Neural progenitor cell (in vitro differentiated cells): Measurements from ENCODE around the gene DDX27. TPM values are rescaled to one million over a fixed set of nuclear protein-coding genes. Genes with fewer than 3 reads are reported as not detected.
A peak's percentile ranks its signal among the peaks of the same experiment; 100 is the strongest.

ENCODE experiments used
- DNase-seq: peaks from one replicate; pipeline ENCODE4 v3.0.0-alpha.2; 2016; ENCODE audit warnings: low spot score
- H2AFZ ChIP-seq: fragments of 200-600 bp; sonication (generic); replicated peaks from 2 replicates; pipeline ENCODE4 v1.6.1; 2016; ENCODE audit warnings: antibody characterized with exemption
- H3F3A ChIP-seq: fragments of 200-600 bp; sonication (generic); 2 replicates; pipeline ENCODE4 v1.6.1; 2016; ENCODE audit warnings: antibody characterized with exemption, low read depth
- H3K27ac ChIP-seq: fragments of 200-600 bp; sonication (generic); 2 replicates; pipeline ENCODE4 v1.5.1; 2016; ENCODE audit warnings: mild to moderate bottlenecking
- H3K27me3 ChIP-seq: fragments of 200-600 bp; sonication (generic); 2 replicates; pipeline ENCODE4 v1.6.1; 2016; ENCODE audit warnings: mild to moderate bottlenecking, moderate library complexity
- H3K36me3 ChIP-seq: fragments of 200-600 bp; sonication (generic); 2 replicates; pipeline ENCODE4 v1.5.1; 2016
- H3K4me1 ChIP-seq: fragments of 200-600 bp; sonication (generic); 2 replicates; pipeline ENCODE4 v1.6.1; 2016; ENCODE audit warnings: mixed run types
- H3K4me2 ChIP-seq: fragments of 200-600 bp; sonication (generic); 2 replicates; pipeline ENCODE4 v1.6.1; 2016
- H3K4me3 ChIP-seq: fragments of 200-600 bp; sonication (generic); 2 replicates; pipeline ENCODE4 v1.5.1; 2016
- H3K79me2 ChIP-seq: fragments of 200-600 bp; sonication (generic); 2 replicates; pipeline ENCODE4 v1.6.1; 2016; ENCODE audit warnings: low read depth
- H3K9ac ChIP-seq: fragments of 200-600 bp; sonication (generic); 2 replicates; pipeline ENCODE4 v1.6.1; 2016
- H3K9me3 ChIP-seq: fragments of 200-600 bp; sonication (generic); 2 replicates; pipeline ENCODE4 v1.5.1; 2016; ENCODE audit warnings: low read depth
- H4K20me1 ChIP-seq: fragments of 200-600 bp; sonication (generic); 2 replicates; pipeline ENCODE4 v1.6.1; 2016; ENCODE audit warnings: low read depth
- H3K27ac Mint-ChIP-seq: 3 replicates; pipeline ENCODE4 v1.8.0; 2021; ENCODE audit warnings: mixed read lengths
- H3K27me3 Mint-ChIP-seq: 2 replicates; pipeline ENCODE4 v1.8.0; 2022; ENCODE audit warnings: low read depth, mild to moderate bottlenecking, inconsistent platforms, moderate library complexity, mixed read lengths; ENCODE audit not compliant: insufficient read depth
- H3K36me3 Mint-ChIP-seq: 3 replicates; pipeline ENCODE4 v1.8.0; 2021; ENCODE audit warnings: mixed read lengths
- H3K4me1 Mint-ChIP-seq: 3 replicates; pipeline ENCODE4 v1.8.0; 2021; ENCODE audit warnings: mixed read lengths
- H3K4me3 Mint-ChIP-seq: 3 replicates; pipeline ENCODE4 v1.8.0; 2021; ENCODE audit warnings: mild to moderate bottlenecking, moderate library complexity, mixed read lengths
- H3K9me3 Mint-ChIP-seq: 3 replicates; pipeline ENCODE4 v1.8.0; 2020; ENCODE audit warnings: mixed read lengths
- EZH2 ChIP-seq: fragments of 200-600 bp; sonication (generic); IDR thresholded peaks from 2 replicates; pipeline ENCODE4 v1.6.1; 2017; ENCODE audit warnings: antibody characterized with exemption, mild to moderate bottlenecking, moderate library complexity
- EZH2phosphoT487 ChIP-seq: fragments of 200-600 bp; sonication (generic); IDR thresholded peaks from 2 replicates; pipeline ENCODE4 v1.6.1; 2017; ENCODE audit warnings: antibody characterized with exemption
- total RNA-seq: library from RNA; depleted of rRNA; stranded (reverse); fragments of >200 nt; gene quantifications from 2 replicates; pipeline ENCODE4 v1.2.3, GENCODE V29; 2015; ENCODE audit warnings: low replicate concordance
- TF ChIP-seq, protein P1 (sequence below): fragments of 200-600 bp; sonication (generic); IDR thresholded peaks from 2 replicates; pipeline ENCODE4 v1.5.1; 2017; ENCODE audit warnings: antibody characterized with exemption, mild to moderate bottlenecking

DDX27 gene
- total RNA-seq, 1 donor from 2014 or later = 27.3 TPM

DNA sequence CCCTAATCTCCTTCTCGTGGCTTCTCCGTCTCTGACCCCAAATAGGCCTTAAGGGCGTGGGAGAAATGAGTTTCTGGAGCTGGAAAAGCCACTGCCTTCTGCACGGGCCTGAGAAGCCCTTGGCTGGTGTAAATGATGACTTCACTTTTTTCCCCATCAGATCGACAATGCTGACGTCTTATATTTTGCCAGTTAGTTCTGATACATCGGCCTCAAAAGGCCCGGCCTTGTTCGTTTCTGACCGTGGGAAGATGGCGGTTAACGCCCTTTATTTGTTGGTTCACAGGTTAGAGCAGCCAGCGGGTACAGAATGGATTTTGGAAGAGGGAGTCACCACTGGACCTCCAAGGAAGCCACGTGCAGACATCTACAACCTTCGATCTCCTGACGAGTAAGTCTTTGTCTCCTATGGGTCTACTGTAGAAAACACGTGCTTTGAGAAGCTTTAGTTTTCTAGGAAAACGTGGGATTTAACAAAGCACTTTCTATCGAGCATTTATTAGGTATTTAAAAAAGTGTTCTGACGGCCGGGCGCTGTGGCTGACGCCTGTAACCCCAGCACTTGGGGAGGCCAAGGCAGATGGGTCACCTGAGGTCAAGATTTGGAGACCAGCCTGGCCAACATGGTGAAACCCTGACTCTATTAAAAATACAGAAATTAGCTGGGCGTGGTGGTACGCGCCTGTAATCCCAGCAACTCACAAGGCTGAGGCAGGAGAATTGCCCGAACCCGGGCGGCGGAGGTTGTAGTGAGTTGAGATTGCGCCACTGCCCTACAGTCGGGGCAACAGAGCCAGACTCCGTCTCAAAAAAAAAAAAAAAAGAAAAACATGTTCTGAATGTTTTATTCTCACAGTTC, 59.8 kb downstream of the DDX27 start:
- H3K4me3 ChIP-seq = peak overlapping the region; percentile 84
- no peaks in the 10 kb centered on the region for H3K9me3 ChIP-seq
- peak overlapping the region; percentile 95 for H3K4me3 Mint-ChIP-seq
- peak overlapping the region; percentile 92 for H3K27ac ChIP-seq
- H3K36me3 Mint-ChIP-seq = peaks cover 63% of the 10 kb centered on the region
- peaks cover 49% of the 10 kb centered on the region for H3K9me3 Mint-ChIP-seq
- H3K36me3 ChIP-seq = peaks cover 16% of the 10 kb centered on the region
- H3K4me1 ChIP-seq = peaks cover 25% of the 10 kb centered on the region
- peak overlapping the region; percentile 95 for H3K27ac Mint-ChIP-seq
- peaks cover 22% of the 10 kb centered on the region for H3K27me3 Mint-ChIP-seq
- peaks cover 59% of the 10 kb centered on the region for H3K4me1 Mint-ChIP-seq
- peaks cover 85% of the 10 kb centered on the region for H3K79me2 ChIP-seq
- H4K20me1 ChIP-seq = peaks cover 55% of the 10 kb centered on the region
- TF ChIP-seq, protein P1, sequence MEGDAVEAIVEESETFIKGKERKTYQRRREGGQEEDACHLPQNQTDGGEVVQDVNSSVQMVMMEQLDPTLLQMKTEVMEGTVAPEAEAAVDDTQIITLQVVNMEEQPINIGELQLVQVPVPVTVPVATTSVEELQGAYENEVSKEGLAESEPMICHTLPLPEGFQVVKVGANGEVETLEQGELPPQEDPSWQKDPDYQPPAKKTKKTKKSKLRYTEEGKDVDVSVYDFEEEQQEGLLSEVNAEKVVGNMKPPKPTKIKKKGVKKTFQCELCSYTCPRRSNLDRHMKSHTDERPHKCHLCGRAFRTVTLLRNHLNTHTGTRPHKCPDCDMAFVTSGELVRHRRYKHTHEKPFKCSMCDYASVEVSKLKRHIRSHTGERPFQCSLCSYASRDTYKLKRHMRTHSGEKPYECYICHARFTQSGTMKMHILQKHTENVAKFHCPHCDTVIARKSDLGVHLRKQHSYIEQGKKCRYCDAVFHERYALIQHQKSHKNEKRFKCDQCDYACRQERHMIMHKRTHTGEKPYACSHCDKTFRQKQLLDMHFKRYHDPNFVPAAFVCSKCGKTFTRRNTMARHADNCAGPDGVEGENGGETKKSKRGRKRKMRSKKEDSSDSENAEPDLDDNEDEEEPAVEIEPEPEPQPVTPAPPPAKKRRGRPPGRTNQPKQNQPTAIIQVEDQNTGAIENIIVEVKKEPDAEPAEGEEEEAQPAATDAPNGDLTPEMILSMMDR = no peak
- no peak for TF ChIP-seq EZH2
- TF ChIP-seq EZH2phosphoT487 = no peak
- H3K9ac ChIP-seq = peak overlapping the region; percentile 92
- peak overlapping the region; percentile 95 for H3K4me2 ChIP-seq
- no peak overlapping the region for H2AFZ ChIP-seq
- peak; percentile 37 for DNase-seq
- H3K27me3 ChIP-seq = no peaks in the 10 kb centered on the region
- H3F3A ChIP-seq = peaks cover 51% of the 10 kb centered on the region

DNA sequence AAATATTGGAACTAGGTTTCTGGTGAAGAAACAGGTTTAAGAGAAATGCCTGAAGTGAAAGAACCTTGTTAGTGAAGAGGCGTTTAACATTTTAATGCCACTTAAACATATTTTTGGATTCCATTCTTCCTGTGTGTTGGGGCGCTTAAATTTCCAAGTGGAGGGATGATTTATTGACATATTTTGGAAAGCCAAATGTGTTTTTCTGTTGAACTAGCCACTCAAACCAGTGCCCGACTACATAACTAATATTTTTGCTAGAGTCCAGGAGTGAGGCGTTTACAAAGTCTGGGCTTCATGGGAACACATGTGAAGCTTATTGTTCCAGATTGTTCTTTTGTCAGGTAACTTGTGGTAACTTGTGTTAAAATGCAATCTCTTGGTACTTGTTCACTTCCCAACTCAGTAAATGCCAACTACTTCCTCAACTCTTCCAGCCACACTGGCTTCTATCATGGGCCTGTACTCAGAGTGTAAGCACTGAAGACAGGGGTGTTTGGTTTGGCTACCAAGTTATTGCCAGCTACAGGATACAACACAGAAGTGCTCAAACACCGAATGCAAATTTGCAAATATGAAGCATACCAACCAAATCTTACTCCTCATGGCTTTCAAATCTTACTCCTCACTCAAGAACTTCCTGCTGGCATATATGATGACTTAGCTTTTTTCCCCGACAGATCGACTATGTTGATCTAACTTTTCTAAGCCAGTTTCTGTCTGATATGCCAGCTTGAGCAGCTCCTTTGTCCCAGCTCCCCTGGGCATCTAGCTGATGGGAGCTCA, 60.7 kb downstream of the DDX27 start:
- H3K27me3 ChIP-seq = no peaks in the 10 kb centered on the region
- Mint-ChIP-seq H3K27ac (no peak overlapping the region), H3K27me3 (peaks cover 25% of the 10 kb centered on the region), H3K9me3 (peaks cover 55% of the 10 kb centered on the region), H3K36me3 (peaks cover 69% of the 10 kb centered on the region), H3K4me3 (peak overlapping the region; percentile 95), H3K4me1 (peaks cover 62% of the 10 kb centered on the region)
- peak overlapping the region; percentile 92 for H3K27ac ChIP-seq
- H3K4me2 ChIP-seq = peak overlapping the region; percentile 95
- peaks cover 64% of the 10 kb centered on the region for H4K20me1 ChIP-seq
- peaks cover 93% of the 10 kb centered on the region for H3K79me2 ChIP-seq
- H3F3A ChIP-seq = peaks cover 59% of the 10 kb centered on the region
- H2AFZ ChIP-seq = no peak overlapping the region
- TF ChIP-seq EZH2 (no peak), EZH2phosphoT487 (no peak)
- TF ChIP-seq, protein P1 = no peak
- peak overlapping the region; percentile 92 for H3K9ac ChIP-seq
- no peaks in the 10 kb centered on the region for H3K9me3 ChIP-seq
- peak overlapping the region; percentile 84 for H3K4me3 ChIP-seq
- H3K4me1 ChIP-seq = peaks cover 33% of the 10 kb centered on the region
- H3K36me3 ChIP-seq = peaks cover 16% of the 10 kb centered on the region
- DNase-seq = no peak

DNA sequence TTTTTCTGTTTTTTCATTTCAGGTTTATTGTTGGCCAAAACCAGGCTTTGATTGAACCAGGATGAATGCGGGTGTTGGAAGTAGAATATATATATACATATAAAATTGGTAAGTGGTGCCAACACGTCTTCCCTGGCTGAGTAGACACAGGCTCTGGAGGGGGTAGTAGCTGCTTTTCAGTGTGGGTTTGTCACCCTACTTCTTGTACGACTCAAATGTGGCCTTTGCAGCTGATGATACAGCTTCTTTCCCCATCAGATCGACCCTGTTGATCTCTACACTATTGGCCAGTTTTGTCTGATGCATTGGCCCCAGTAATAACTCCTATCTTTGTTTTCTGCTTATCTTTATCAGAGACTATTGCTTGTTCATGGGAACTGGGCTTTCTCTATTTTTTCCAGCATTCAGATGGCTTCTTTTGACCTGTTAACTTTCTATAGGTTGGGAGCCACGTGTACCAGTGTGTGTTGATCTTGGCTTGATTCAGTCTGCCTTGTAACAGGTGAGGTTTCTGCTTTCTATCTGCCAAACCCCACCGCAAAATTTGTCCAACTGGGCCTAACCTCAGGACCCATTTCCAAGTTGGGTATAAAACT, 61.3 kb downstream of the DDX27 start:
- no peak for DNase-seq
- H3K9me3 ChIP-seq = no peaks in the 10 kb centered on the region
- peak overlapping the region; percentile 92 for H3K27ac ChIP-seq
- no peaks in the 10 kb centered on the region for H3K27me3 ChIP-seq
- H3F3A ChIP-seq = peaks cover 66% of the 10 kb centered on the region
- TF ChIP-seq, protein P1 = no peak
- TF ChIP-seq EZH2phosphoT487 (no peak), EZH2 (no peak)
- H3K4me1 Mint-ChIP-seq = peaks cover 64% of the 10 kb centered on the region
- H3K4me3 ChIP-seq = peak overlapping the region; percentile 84
- peaks cover 16% of the 10 kb centered on the region for H3K36me3 ChIP-seq
- H3K9ac ChIP-seq = peak overlapping the region; percentile 92
- H3K27me3 Mint-ChIP-seq = peaks cover 25% of the 10 kb centered on the region
- peaks cover 40% of the 10 kb centered on the region for H3K4me1 ChIP-seq
- H3K36me3 Mint-ChIP-seq = peaks cover 72% of the 10 kb centered on the region
- peaks cover 60% of the 10 kb centered on the region for H3K9me3 Mint-ChIP-seq
- H4K20me1 ChIP-seq = peaks cover 71% of the 10 kb centered on the region
- H3K4me2 ChIP-seq = peak overlapping the region; percentile 95
- no peak overlapping the region for H3K27ac Mint-ChIP-seq
- H2AFZ ChIP-seq = no peak overlapping the region
- H3K79me2 ChIP-seq = peaks cover 95% of the 10 kb centered on the region
- peak overlapping the region; percentile 95 for H3K4me3 Mint-ChIP-seq
